GM23338 (cell line): ENCODE data around the gene BNIP2.

Experiments
- CREB1 ChIP-seq: fragments of 250-450 bp; sonication (Bioruptor Pico); IDR thresholded peaks from 2 replicates; pipeline ENCODE4 v1.5.0; 2020; ENCODE audit warnings: low read depth, mild to moderate bottlenecking, moderate library complexity
- CTCF ChIP-seq, 2 experiments: fragments of 200-600 bp in 1 of 2; sonication (generic) in 1 of 2; conservative IDR thresholded peaks; 2 replicates each; pipeline versions ENCODE4 v1.5.1 to v1.6.1; 2016 to 2017; ENCODE audit warnings: antibody characterized with exemption in 2 of 2, low read depth in 2 of 2, mild to moderate bottlenecking in 2 of 2, moderate library complexity in 1 of 2
- ETS1 ChIP-seq: IDR thresholded peaks from 2 replicates; pipeline ENCODE4 v1.6.1; 2016; ENCODE audit warnings: antibody characterized with exemption
- EZH2 ChIP-seq: fragments of 200-600 bp; sonication (generic); IDR thresholded peaks from one replicate; pipeline ENCODE4 v1.8.0; 2017; ENCODE audit warnings: antibody characterized with exemption, mild to moderate bottlenecking, low read depth; ENCODE audit not compliant: unreplicated experiment
- EZH2phosphoT487 ChIP-seq: fragments of 200-600 bp; sonication (generic); IDR thresholded peaks from one replicate; pipeline ENCODE4 v1.8.1; 2018; ENCODE audit warnings: antibody characterized with exemption; ENCODE audit not compliant: unreplicated experiment
- JUNB ChIP-seq: IDR thresholded peaks from one replicate; pipeline ENCODE4 v1.6.1; 2016; ENCODE audit warnings: antibody characterized with exemption; ENCODE audit not compliant: unreplicated experiment
- NANOG ChIP-seq: IDR thresholded peaks from 2 replicates; pipeline ENCODE4 v1.6.1; 2016; ENCODE audit warnings: antibody characterized with exemption, borderline replicate concordance
- POLR2AphosphoS5 ChIP-seq: IDR thresholded peaks from 2 replicates; pipeline ENCODE4 v1.6.1; 2016; ENCODE audit warnings: antibody characterized with exemption, low read depth
- STAT1 ChIP-seq: IDR thresholded peaks from one replicate; pipeline ENCODE4 v1.6.1; 2016; ENCODE audit warnings: antibody characterized with exemption; ENCODE audit not compliant: unreplicated experiment
- ZNF114 ChIP-seq: fragments of 250-450 bp; sonication (Bioruptor Pico); IDR thresholded peaks from 2 replicates; pipeline ENCODE4 v1.5.0; 2020; ENCODE audit warnings: mild to moderate bottlenecking, moderate library complexity
- ZNF331 ChIP-seq: fragments of 250-450 bp; sonication (Bioruptor Pico); IDR thresholded peaks from 2 replicates; pipeline ENCODE4 v1.5.0; 2020; ENCODE audit warnings: low read depth, mild to moderate bottlenecking, moderate library complexity
- TF ChIP-seq, protein P1 (sequence below): IDR thresholded peaks from one replicate; pipeline ENCODE4 v1.6.1; 2018; ENCODE audit warnings: antibody characterized with exemption; ENCODE audit not compliant: unreplicated experiment

DNA sequence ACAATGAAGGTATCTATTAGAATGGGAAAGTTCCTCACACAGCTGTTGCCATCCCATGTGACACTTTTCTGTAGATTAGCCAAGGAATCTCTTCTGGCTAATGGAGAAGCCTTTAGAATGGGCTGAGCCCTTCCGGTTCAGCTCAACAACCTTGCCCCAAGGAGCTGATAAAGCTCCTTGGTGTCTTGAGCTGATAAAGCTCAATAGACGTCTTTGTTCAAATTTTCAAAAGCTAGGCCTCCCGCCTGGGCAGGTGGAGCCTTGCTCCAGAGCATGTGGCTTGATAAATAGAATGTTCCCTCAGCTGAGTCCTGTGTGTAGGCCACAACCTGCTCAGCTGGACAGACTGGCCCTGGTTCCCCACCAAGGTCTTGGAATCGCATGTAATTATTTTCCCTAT lies 7.2 kb upstream of the BNIP2 start:
- TF ChIP-seq EZH2phosphoT487: no peak
- no peak for TF ChIP-seq EZH2
- no peak for TF ChIP-seq CTCF (conservative IDR thresholded peaks at IDR 0.05; ENCODE audit: low read depth in 2 of 2)
- no peak for TF ChIP-seq POLR2AphosphoS5
- no peak for TF ChIP-seq ETS1
- no peak for TF ChIP-seq STAT1
- TF ChIP-seq, protein P1, sequence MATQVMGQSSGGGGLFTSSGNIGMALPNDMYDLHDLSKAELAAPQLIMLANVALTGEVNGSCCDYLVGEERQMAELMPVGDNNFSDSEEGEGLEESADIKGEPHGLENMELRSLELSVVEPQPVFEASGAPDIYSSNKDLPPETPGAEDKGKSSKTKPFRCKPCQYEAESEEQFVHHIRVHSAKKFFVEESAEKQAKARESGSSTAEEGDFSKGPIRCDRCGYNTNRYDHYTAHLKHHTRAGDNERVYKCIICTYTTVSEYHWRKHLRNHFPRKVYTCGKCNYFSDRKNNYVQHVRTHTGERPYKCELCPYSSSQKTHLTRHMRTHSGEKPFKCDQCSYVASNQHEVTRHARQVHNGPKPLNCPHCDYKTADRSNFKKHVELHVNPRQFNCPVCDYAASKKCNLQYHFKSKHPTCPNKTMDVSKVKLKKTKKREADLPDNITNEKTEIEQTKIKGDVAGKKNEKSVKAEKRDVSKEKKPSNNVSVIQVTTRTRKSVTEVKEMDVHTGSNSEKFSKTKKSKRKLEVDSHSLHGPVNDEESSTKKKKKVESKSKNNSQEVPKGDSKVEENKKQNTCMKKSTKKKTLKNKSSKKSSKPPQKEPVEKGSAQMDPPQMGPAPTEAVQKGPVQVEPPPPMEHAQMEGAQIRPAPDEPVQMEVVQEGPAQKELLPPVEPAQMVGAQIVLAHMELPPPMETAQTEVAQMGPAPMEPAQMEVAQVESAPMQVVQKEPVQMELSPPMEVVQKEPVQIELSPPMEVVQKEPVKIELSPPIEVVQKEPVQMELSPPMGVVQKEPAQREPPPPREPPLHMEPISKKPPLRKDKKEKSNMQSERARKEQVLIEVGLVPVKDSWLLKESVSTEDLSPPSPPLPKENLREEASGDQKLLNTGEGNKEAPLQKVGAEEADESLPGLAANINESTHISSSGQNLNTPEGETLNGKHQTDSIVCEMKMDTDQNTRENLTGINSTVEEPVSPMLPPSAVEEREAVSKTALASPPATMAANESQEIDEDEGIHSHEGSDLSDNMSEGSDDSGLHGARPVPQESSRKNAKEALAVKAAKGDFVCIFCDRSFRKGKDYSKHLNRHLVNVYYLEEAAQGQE: no peak
- TF ChIP-seq ZNF331 (CRISPR knock-in tag): no peak
- TF ChIP-seq JUNB: no peak
- no peak for TF ChIP-seq CREB1
- no peak for TF ChIP-seq ZNF114 (CRISPR knock-in tag)
- no peak for TF ChIP-seq NANOG
